Pancreas (tissue), 10 donors: Measurements from ENCODE around the gene GLG1. TPM values are rescaled to one million over a fixed set of nuclear protein-coding genes. Genes with fewer than 3 reads are reported as not detected.

Source experiments
- ATAC-seq, 4 donors: fragments of 200-7000 bp; cut with Tn5 transposase; one replicate each; pipeline versions ENCODE4 v1.8.0 to v1.9.1; 2020; ENCODE audit warnings: mild to moderate bottlenecking in 4 of 4, moderate library complexity in 4 of 4
- DNase-seq, 6 donors: peaks; one replicate each; pipeline ENCODE4 v3.0.0-alpha.2; 2020
- FAIRE-seq: peaks from 2 replicates; lab custom pipeline; 2012; peaks lifted over from hg19 to GRCh38; lab: Jason Lieb, UNC
- H3K27ac ChIP-seq, 4 donors: fragments of 200-600 bp; sonication (generic); 1 replicate in 3 of 4; 2 replicates in 1 of 4; pipeline versions ENCODE4 v1.5.0 to v1.8.0; 2020
- H3K27me3 ChIP-seq, 4 donors: fragments of 200-600 bp; one replicate each; pipeline ENCODE4 v1.8.0; 2021
- H3K36me3 ChIP-seq, 3 donors: fragments of 200-600 bp; sonication (generic) in 1 of 3; one replicate each; pipeline versions ENCODE4 v1.5.0 to v1.8.0; 2020 to 2021
- H3K4me1 ChIP-seq, 3 donors: fragments of 200-600 bp; one replicate each; pipeline ENCODE4 v1.8.0; 2021
- H3K4me3 ChIP-seq, 4 donors: fragments of 200-600 bp; sonication (generic) in 2 of 4; one replicate each; pipeline versions ENCODE4 v1.5.0 to v1.8.0; 2020 to 2021
- H3K9me3 ChIP-seq, 4 donors: fragments of 200-600 bp; one replicate each; pipeline ENCODE4 v1.8.0; 2021
- CTCF ChIP-seq, 4 donors: fragments of 200-600 bp; sonication (generic) in 3 of 4; IDR thresholded peaks; one replicate each; pipeline versions ENCODE4 v1.5.0 to v1.8.0; 2021; ENCODE audit warnings: antibody characterized with exemption in 4 of 4
- WGBS, 2 donors: extraction: QIAGEN DNeasy Blood & Tissue Kit; methylation state at CpG; one replicate each; pipeline ENCODE4 v1.1.7; 2013; 5-methylcytosine and 5-hydroxymethylcytosine counted together
- intact Hi-C, 3 donors: fragments of 100-400 bp; cut with DNase I; formaldehyde crosslinking; loops; one replicate each; pipeline versions ENCODE4 v1.11.1 to v1.14.2; 2022
- polyA plus RNA-seq, 2 donors: library from polyadenylated mRNA; stranded (reverse); fragments of 200-250 nt; gene quantifications; one replicate each; pipeline ENCODE4 v1.2.3, GENCODE V29; 2013
- total RNA-seq, 6 donors: library from RNA; stranded (reverse); fragmentation: NEBNext Ultra II Directional in 4 of 6; extraction: Animal tissue kit (Norgen Biotek cat#: 25700) in 4 of 6; gene quantifications; one replicate each; pipeline versions ENCODE4 v1.2.1 to v1.2.4, GENCODE V29; 2021 to 2023
- donor health status: healthy with polysubstance abuse.
- donor health status: DM: no; HTN: no; CAD: no; lungs with moderate emphysema.
- donor health status: DM: no; HTN: no; CAD: no.
- donor health status: control.
- donor health status: control.
- donor health status: Bipolar disorder and iron deficiency.
- donor health status: DM: yes; HTN: yes; CAD: no.
- donor health status: DM: no; HTN: no; CAD: no.
- donor health status: DM: no; HTN: no; CAD: no.
- donor health status: DM: yes; HTN: yes; CAD: no.

GLG1 gene
- total and polyA plus RNA-seq, 8 donors, result 30.6 to 93.2 (median 72.0) TPM

DNA sequence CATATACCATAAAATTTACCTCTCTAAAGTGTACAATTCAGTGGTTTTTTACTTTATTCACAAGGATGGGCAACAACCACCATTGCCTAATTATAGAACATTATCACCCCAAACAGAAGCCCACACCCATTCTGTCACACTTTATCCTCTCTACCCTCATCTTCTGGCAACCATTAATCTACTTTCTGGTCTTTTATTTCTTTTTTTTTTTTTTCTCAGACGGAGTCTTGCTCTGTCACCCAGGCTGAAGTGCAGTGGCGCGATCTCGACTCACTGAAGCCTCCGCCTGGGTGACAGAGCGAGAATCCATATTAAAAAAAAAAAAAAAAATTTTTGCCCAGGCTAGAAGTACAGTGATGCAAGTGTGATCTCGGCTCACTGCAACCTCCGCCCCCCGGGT lies 95.0 kb downstream of the GLG1 start:
- ATAC-seq (no peak), FAIRE-seq (no peak), DNase-seq (no peak)
- no peak for TF ChIP-seq CTCF (IDR thresholded peaks at IDR 0.05)
- Histone ChIP-seq H3K36me3 (no peaks in the 10 kb centered on the region), H3K27me3 (no peaks in the 10 kb centered on the region), H3K4me1 (no peaks in the 10 kb centered on the region), H3K27ac (no peak overlapping the region), H3K9me3 (no peaks in the 10 kb centered on the region), H3K4me3 (no peak overlapping the region)
- intact Hi-C loops, result no loop called here
- 86 to 87% methylated on average over 9 of the region's 9 CpGs for WGBS, 2 donors

- no peak for FAIRE-seq
- Histone ChIP-seq H3K27me3 (no peaks in the 10 kb centered on the region), H3K27ac (no peak overlapping the region), H3K4me3 (no peak overlapping the region), H3K36me3 (no peaks in the 10 kb centered on the region), H3K9me3 (no peaks in the 10 kb centered on the region), H3K4me1 (peaks cover 0 to 6% (median 0%) of the 10 kb centered on the region in 3 donors)
- 66 to 69% methylated on average over 2 of the region's 2 CpGs for WGBS, 2 donors
- TF ChIP-seq CTCF (IDR thresholded peaks at IDR 0.05), result no peak
- DNase-seq, result no peak
- no peak for ATAC-seq
- intact Hi-C loops, result no loop called here
Measured at GRCh38 chr16:74505011-74505410, 101.9 kb downstream of the GLG1 start.

- Histone ChIP-seq H3K9me3 (no peaks in the 10 kb centered on the region), H3K4me1 (peaks cover 0 to 6% (median 0%) of the 10 kb centered on the region in 3 donors), H3K4me3 (no peak overlapping the region), H3K27me3 (no peaks in the 10 kb centered on the region), H3K27ac (no peak overlapping the region), H3K36me3 (no peaks in the 10 kb centered on the region)
- 86 to 90% methylated on average over 7 of the region's 7 CpGs for WGBS, 2 donors
- intact Hi-C loops, result no loop called here
- no peak for TF ChIP-seq CTCF (IDR thresholded peaks at IDR 0.05)
- FAIRE-seq (no peak), ATAC-seq (no peak), DNase-seq (no peak)
Measured at GRCh38 chr16:74503412-74503811, 103.5 kb downstream of the GLG1 start.

DNA sequence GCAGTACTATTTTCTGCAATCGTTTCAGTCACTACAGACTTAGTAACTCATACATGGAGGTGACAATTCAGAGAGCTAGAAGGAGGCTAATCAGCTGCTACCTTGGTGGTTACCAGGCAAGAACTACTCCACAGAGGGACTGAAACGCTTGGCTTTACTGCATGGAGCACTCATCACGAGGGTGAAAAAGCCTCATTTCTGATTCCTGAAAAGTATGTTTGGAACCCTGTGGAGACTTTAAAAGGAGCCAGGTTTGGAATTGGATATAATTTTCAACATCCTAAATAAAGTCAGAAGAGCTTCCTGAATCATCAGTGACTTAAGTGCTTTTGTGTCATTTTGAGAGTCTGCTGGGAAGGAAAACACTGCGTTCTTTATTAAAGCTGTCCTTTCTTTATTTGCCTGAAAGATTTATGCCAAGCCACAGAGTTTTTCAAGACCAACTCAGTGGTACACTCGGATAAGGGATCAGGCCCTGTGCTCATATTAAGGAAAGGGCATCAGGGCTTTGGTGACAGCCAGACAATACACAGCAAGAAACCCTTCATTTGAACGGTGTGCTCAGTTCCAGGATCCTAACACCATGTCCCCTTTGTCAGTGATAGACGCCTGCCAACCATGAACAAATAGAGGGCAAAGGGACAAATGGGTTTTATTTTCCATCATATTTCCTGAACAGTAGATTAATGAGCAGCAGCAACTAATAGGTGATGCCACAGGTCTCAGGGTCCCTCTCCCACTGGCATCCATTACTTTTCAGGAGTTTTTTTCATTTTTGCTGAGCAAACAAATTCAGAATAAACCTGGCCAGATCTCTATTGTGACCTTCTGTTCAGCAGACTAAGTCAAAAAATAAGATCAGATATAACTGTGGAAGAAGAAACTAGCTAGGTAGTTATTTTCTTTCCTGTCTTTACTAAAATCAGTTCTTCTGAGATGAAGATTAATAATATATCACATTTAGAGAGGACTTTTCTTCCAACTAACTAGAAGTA lies 105.1 kb downstream of the GLG1 start:
- no peak for FAIRE-seq
- Histone ChIP-seq H3K27me3 (no peaks in the 10 kb centered on the region), H3K36me3 (no peaks in the 10 kb centered on the region), H3K9me3 (no peaks in the 10 kb centered on the region), H3K4me1 (peaks cover 0 to 6% (median 0%) of the 10 kb centered on the region in 3 donors), H3K4me3 (no peak overlapping the region), H3K27ac (no peak overlapping the region)
- no peak for TF ChIP-seq CTCF (IDR thresholded peaks at IDR 0.05)
- no peak for DNase-seq
- intact Hi-C loops, result no loop called here
- 50% methylated on average over 7 of the region's 7 CpGs for WGBS, 2 donors
- peak; percentile 26 to 53 (median 32) for ATAC-seq

DNA sequence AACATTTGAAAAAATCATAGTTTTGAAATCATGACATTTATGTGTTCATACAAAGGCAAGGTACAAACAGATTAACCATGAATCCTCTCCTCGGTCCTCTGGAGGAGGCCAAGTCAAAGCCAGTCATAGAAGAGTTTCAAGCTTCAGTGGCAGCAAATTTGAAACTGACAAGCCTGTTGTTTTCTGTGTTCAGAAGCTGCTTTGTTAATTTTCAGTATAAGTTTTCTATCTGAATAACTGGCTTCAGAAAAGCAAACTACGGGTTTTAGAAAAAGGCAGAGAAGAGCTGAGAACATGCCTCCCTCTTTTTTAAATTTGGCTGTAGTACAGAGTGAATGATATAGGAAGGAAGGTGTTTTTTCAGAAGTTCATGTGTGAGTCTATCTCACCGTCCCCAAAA lies 106.0 kb downstream of the GLG1 start:
- no peak for TF ChIP-seq CTCF (IDR thresholded peaks at IDR 0.05)
- DNase-seq, result no peak
- peaks cover 0 to 5% (median 0%) of the 10 kb centered on the region in 3 donors for H3K36me3 ChIP-seq
- intact Hi-C loops, result no loop called here
- H3K27me3 ChIP-seq, result no peaks in the 10 kb centered on the region
- H3K4me1 ChIP-seq, result peaks cover 0 to 6% (median 0%) of the 10 kb centered on the region in 3 donors
- ATAC-seq, result no peak
- 68 to 76% methylated on average over 3 of the region's 3 CpGs for WGBS, 2 donors
- FAIRE-seq, result no peak
- H3K4me3 ChIP-seq, result no peak overlapping the region
- no peaks in the 10 kb centered on the region for H3K9me3 ChIP-seq
- H3K27ac ChIP-seq, result no peak overlapping the region
